Activated CD8-positive, alpha-beta memory T cell treated with anti-CD3 and anti-CD28 coated beads, Interleukin-2, amount 50 U/mL, for 1 hour (primary cell): ENCODE measurements around the gene TMEM134.

Source experiments
- DNase-seq: peaks from one replicate; pipeline ENCODE4 v3.0.0-alpha.2; 2020; ENCODE audit errors: extremely low read depth

Gene TMEM134

DNA sequence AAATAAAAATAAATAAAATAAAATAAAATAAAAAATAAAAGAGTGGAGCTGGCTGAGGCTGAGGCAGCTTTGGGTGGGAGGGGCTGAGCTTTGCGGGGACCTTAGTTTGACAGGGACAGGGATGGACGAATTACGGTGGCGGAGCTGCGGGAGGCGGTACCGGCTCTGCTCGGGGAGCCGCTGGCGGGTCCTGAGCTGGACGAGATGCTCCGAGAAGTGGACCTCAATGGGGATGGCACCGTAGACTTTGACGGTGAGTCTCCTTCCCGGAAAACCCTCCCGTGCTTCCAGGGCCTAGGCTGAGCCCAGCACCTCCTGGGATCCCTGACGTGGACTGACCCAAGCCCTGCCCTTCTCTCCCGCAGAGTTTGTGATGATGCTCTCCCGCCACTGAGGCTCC is 10.8 kb downstream of the TMEM134 start:
- DNase-seq: no peak

DNA sequence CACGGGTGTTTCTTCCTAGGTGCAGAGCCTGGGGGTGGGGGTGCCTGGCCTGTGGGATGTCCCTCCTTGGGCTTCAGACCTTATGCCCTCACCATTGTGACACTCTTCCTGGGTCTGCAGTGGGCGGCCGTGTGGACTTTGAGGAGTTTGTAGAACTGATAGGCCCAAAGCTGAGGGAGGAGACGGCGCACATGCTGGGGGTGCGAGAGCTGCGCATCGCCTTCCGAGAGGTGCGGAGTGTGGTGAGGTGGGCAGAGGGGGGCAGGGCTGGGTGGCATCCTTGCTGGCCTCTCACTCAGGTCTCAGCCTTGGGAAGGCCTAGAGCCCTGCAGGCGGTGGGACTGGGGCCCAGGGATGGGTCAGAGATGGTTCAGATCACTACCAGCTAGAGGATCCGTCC is 11.6 kb downstream of the TMEM134 start:
- DNase-seq: no peak

DNA sequence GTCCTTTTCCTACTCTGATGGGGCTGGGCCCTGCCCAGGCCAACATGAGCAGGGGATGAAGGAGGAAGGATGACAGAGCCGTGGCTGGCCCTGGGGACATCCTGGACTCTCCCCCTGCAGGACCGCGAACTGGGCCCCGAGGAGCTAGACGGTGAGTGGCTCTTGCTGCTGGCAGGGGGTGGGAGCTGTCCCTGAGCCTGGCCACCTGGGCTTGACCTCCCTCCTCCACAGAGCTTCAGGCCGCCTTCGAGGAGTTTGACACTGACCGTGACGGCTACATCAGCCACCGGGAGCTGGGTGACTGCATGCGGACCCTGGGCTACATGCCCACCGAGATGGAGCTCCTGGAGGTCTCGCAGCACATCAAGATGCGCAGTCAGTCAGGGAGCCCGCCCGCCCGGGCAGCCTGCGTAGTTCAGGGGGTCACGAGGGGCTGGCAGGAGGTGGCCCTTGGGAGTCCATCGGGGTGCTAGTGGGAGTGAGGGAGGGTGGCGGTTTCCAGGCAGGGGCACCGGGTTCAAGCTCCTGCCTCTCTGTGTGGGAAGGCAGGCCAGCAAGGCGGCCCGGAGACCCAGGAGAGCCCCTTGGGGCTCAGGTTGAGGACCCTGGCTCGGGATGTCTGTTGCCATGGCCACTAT is 12.9 kb downstream of the TMEM134 start:
- DNase-seq: no peak

DNA sequence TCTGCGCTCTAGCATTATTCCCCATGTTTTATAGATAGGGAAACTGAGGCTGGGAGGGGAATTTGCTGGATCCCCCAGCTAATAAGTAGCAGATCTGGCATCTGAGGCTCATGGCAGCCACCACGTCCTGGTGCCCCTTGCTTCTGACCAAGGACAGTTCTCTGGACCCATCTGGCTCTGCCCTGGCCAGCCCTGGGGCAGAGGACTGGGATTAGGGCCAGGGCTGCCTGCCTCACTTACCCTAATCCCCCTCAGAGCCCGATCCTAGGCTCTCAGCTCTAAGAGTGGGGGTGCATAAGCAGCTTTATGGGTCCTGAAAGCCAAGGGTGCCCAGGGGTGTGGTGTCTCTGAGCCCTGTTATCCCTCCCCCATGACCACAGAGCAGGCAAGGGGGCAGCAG is 14.0 kb downstream of the TMEM134 start, which contains the start of gene CABP4:
Gene CABP4, plus strand, starts transcription at position 301 of the 400 bp plus-strand sequence. Its CDS starts 70 bp downstream, at position 371.
- DNase-seq: no peak

DNA sequence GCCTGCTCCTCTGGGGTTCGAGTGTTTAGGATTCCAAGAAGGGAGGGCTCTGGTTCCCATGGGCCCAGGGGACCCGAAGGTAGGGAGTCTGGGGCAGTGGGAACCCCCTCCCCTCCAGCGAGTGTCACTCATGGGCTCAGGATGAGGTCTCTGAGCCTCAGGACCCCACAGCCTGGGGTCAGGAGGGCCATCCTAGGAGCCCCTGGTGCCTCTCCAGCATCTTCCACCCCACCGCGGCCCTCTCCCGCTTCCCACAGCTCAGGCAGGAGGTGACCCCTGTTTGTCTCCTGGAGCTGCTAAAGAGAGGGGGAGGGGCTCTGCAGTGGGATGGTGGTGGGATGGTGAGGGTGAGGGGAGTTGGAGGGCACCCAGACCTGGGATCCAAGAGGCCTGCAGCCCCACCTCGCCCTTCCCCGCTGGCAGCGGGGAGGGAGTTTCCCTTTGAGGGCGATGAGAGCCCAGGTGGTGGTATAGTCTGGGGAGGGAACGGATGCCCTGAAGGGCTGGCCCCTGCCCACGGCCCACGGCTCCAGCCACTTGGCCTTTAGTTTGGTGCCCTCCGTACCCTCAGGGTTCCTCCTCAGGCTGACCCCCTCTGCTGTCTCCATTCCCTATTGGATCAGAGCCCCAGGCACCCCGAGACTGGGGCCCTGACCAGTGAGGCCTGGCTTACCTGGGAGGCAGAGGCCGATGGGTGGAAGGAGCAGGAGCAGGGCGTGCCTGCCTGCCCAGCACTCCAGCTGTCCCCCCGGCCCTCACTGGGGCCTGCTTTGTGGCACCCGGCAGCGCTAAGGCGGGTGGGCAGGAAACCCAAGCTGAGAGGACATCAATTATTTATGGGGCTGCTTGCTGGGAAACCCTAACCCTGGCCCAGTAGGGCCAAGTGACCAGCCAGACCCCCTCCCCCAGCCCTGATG is 15.0 kb downstream of the TMEM134 start:
- DNase-seq: no peak

DNA sequence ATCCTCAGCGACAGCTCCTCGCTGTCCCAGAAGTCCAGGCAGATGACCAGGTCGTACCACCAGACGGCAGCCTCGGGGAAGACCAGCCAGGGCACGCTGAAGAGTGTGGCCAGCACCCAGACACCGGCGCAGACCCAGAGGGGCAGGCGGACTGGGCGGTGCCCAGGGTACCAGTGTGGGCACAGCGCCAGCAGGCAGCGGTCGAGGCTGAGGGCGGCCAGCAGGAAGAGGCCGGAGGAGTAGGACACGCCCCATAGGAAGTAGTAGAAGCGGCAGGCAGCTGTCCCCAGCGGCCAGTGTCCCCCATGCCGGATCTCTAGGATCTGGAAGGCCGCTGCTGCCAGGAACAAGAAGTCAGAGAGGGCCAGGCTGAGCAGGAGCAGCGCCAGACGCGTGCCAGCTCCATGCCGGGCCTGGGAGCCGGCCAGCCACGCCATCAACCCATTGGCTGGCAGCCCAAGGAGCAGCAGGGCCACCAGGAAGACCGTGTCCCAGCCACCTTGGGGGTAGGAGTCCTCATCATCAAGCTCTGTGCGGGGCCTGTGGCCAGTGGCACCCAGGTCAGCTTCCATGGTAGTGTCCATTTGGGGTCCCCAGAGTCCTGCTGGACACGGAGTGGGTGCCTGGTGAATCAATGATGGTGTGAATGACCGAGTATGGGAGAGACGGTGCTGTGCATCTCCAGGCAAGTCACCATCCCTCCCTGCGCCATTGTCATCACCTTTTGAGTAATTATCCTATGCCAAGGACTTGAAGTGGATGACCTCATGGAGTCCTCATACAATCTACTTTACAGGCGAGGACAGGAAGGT is 16.7 kb downstream of the TMEM134 start, which contains the start of gene GPR152:
Gene GPR152, minus strand, starts transcription at position 589 of the 812 bp plus-strand sequence. Its CDS starts 5 bp downstream, at position 584.
- no peak for DNase-seq

DNA sequence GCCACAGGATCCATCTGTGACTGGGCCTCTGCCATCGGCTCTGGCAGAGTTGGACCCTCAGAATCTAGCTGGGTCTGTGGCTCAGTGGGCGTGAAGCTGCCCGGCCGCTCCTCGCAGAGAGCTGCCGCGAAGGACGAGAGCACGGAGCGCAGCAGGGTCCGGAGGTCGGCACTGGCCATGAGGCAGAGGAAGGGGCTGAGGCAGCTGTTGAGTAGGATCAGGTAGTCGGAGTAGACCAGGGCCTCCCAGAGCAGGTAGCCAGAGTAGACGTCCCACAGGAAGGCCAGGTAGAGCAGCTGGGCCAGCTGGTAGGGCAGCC is 17.4 kb downstream of the TMEM134 start:
- no peak for DNase-seq

DNA sequence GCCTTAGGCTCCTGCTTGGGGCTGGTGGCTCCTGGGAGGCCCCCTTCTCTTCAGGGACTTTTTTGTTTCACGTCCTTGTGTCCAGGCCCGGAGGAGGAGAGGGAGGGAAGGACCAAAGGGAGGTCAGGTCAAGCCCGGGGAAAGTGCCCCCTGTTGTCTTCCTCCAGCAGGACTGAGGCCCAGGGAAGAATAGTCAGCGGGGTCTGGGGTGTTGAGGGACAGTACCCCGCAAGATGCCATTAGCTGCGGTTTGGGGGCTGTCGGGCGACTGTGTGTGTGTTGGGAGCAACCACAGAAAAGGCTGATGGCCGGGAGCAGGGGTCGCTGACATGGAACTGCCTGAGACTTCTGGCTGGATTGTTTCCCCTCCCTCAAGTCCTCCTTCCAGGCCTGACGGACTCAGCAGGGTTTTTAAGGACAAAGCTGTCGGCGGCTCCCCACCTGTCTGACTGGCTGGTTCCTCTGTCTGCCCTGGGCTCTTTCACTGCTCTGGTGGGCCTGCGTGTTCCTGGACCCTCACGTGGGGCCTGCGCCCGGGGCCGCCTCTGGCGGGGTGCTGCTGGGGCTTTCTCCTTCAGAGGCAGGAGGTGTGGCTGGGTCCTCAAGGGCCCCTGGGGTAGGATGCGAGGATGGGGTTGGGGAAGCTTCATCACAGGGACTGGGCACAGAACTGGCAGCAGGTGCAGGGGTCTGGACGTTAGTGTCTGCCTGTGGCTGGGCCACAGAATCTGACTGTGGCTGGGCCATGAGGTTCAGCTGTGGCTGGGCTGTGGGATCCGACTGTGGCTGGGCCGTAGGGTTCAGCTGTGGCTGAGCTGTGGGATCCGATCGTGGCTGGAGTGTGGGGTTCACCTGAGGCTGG is 18.0 kb downstream of the TMEM134 start:
- DNase-seq: no peak

DNA sequence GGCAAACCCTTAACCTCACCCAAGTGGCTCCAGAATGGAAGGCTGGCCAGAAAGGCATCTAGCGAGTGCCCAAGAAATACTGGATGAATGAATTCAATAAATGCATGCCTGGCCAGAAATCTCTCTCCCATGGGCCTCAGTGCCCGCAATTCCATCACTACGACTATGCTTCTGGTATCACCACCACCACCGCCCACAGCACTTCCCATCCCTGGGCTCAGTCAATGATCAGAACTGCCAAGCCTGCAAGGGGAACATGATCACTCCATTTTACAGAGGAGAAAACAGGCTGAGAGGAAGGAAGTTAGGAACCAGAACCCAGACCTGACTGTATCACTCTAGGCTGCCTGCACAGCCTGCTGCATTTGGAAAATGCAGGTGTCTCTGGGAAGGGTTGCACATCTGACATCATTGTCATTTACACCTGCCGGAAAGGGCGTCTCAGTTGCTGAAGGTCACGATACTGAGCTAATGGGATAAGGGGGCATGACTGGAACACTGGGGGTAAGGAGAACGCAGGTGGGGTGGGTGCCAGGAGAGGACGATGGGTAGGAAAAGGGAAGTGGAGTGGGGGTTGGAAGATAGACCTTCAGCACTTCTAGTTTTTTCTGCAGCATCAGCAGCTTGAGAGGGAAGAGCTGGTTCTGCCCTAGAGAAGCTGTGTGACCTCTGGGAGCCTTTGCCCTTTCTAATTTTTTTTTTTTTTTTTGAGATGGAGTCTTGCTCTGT is 19.8 kb downstream of the TMEM134 start:
- no peak for DNase-seq

DNA sequence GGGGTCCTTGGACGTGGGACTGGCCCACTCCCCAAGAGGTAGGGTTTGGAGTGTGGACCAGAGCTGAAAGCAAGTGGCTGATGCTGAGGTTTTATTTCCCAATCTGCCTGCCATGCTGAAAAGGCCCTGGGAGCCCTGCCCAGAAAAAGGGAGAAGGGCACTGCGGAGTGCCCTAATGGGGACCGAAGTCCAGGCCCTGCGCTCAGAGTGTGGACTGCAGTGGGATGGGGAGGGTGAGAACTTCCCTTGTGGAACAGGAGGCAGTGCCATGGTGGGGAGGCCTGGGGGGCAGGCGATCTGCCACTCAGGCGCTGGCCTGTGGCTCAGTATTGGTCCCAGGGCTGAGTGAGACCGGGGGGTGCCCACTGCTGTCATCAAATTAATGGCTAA is 20.8 kb downstream of the TMEM134 start:
- no peak for DNase-seq

DNA sequence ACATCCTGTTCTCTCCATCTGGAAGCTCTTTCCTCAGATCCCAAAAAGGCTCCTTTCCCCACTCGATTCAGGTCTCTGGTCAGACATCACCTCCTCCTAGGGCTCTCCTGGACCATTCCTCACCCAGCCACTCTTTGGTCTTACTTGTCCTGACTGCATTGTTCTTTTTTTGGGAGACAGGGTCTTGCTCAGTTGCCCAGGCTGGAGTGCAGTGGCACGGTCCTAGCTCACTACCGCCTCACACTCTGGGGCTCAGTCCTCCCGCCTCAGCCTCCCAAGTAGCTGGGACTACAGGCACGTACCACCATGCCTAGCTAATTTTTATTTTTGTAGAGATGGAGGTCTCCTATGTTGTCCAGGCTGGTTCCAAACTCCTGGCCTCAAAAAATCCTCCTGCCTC is 23.5 kb downstream of the TMEM134 start:
- DNase-seq: no peak

DNA sequence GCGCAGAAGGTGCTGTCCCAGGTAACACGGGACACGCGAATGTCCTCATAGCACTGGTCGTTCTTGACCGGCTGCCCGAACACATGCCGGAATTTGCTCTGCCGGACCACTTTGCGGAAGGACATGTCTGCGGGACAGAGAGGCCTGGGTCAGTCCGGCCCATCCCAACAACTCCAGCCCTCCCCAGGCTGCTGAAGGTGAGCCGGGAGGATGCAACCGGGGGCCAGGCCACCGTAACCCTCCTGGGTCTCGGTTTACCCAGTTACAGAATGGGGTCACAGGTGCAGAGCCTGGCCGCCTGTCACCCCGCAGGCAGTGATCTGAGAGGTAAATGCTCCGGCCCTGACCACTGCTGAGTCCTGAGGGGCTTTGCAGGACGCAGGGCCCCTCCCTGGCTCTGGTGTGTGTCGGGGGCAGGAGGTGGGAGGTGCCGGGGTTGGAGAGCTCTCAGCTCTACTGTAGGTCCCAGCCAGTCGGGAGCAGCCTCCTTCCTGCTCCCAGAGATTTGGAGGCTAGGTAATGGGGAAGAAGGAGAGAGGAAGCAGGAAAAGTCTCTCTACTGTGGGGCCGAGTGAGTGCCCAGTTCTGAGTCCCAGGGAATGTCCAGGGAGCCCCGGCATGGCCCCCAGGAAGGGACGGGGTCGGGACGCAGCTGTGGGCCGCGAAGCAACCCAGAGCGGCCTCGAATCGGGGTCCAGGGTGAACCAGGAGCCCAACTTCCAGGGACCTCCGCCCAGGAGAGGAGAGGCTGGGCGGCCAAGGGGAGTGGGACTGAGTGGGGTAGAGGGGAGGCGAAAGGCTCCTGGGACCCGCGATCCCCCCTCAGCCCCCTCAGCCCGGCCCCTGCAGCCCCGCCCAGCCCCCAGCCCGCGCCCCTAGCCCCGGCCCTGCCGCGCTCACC is 26.3 kb downstream of the TMEM134 start:
- no peak for DNase-seq

DNA sequence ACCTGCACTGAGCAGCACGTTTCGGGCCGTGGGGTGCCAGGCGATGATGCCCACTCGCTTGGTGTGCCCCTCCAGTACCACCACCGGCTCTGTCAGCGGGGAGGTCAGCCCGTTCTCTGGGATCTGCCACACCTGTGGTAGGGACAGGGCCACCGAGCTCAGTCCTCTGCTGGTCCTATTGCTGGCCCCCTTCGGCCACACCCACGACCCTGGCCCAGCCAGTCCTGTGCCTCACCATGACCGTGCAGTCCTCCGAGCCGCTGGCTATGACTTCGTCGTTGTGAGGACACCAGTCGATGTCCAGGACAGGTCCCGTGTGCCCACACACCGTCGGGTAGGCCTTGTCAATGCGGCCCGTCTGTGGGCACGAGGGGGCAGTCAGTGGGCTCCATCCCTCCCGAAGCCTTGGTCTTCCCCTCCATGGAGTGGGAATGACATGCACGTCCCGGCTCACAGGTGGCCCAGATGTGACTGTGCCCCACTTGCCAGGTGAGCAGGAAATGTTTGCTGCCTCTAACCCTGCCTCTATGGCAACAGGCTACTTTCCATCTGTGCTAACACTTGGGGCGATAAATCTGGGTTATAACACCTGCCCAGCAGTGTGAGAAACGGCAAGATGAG is 27.2 kb downstream of the TMEM134 start:
- DNase-seq: no peak

DNA sequence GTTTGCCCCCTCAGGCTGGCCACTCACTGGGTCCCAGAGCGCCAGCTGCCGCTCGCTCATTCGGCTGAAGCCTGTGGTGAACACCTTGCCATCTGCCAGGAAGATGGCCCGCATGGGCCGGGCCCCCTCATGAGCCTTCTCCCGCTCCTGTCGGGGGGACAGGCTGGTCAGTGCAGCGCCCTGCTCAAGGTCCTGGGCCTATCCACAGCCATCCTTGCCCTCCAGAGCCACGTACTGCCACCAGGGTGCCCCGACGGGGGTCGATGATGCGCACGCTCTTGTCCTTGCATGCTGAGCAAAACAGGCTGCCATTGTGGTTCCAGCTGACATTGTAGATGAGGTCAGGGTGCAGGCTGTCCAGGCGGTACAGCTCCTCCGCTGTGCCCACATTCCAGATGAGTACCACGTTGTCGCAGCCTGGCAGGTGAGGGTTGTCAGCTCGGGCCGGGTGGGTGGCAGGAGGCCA is 27.9 kb downstream of the TMEM134 start:
- DNase-seq: no peak

DNA sequence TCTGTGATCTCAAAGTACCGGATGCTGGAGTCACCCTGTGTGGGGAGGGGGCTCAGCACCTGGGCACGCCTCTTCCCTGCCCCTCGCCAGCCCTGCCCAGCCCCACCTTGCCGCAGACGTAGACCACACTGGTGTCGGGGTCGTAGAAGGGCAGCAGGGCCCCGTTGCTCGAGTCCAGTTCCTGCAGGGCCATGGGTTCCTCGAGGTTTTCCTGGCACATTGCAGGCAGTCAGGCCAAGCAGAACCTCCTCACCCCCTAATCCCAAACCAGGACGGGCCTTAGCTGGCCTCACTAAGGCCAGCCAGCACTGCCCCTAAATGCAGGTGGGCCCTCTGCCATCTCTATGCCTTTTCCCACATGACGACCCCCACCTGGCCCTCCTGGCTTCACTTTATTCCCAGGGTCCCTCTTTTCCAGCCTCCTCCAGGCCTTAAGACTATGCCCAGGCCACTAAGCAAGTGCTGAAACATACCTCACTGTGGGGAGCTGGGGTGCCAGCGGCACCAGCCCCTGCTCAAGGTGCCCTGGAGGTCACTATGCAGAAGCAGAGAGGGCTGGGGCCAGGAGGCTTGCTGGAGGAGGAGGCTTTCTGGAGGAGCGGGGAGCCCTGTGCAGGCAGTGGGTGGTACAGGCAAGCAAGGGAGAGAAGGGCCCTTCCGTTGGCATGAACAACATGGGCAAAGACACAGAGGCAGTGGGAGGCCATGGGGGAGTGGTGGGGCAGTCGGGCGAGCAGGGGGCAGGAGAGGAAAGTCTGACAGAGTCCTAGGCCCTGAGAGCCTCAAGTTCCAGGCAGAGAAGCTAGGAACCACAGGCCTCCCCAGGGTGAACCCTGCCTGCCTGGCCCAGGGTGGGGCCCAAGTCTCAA is 28.6 kb downstream of the TMEM134 start:
- DNase-seq: no peak

DNA sequence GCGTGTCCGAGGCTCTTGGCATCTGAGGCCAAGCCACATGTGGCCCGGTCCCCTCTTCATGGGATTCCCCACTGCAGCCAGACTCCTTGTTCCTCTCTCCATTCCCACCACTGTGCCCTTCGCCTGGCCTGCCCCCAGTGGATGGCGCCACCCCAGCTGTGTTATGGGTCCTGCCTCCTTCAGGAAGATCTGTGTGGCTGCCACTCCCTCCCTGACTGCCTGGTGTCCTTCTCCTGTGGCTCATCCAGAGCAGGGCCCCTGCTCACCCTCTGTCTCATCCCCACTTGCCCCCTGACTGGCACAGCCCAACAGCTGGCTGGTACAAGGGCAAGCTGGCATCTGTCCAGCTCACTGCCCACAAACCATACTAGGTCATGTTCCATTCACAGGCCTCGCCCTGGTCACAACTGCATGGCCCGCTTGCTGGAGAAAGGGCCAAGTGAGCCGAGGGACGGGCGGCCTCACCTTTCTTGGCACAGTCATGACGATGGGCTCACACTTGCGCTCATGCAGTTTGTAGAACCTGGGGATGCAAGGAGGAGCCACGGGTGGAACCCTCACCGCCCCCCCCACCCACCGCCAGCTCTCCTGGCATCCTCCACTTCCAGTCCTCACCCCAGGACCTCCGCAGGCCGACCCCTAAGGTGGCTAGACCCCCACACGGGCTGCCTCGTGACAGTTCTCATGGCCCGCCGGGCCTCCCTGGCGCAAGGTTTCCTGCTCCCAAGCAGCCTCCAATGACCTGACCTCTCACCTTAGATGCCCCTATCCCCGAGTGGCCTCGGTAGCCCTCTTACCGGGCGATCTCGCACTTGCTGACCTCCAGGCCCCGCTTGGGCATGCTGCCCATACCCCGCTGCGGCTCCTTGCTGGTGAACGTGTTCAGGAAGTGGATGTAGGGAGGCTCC is 29.5 kb downstream of the TMEM134 start:
- DNase-seq: no peak
